GM19023 (cell line): Measurements from ENCODE around the gene SPOCK1.
"Not testable (repeated sequence)": the region's sequence is repeated elsewhere in the genome, so short reads cannot be mapped to it uniquely, and the experiment has no call there.

ENCODE experiments used
- ATAC-seq: cut with Tn5 transposase; IDR thresholded peaks from one replicate; pipeline ENCODE4 v1.9.1; 2021; ENCODE audit warnings: mild to moderate bottlenecking, moderate library complexity; ENCODE audit not compliant: unreplicated experiment

SPOCK1 gene

DNA sequence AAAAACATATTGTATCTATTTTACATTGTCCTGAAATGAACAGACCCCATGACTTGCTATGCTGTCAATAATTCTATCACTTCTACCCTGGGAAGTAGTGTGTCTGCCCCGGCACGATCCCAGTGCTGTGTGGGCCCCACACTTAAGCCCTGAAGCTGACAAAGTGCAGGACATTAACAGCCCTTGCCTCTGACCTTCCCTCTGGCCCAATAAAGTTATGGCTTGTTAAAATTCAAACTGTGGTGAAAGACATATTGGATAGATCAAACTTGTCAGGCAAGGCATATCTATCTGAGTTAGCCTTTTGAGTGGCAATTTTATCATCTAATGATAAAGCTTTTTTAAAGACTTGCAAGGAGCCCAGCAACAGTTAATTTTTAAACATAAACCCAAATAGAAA, 229.2 kb downstream of the SPOCK1 start:
- no peak for ATAC-seq

DNA sequence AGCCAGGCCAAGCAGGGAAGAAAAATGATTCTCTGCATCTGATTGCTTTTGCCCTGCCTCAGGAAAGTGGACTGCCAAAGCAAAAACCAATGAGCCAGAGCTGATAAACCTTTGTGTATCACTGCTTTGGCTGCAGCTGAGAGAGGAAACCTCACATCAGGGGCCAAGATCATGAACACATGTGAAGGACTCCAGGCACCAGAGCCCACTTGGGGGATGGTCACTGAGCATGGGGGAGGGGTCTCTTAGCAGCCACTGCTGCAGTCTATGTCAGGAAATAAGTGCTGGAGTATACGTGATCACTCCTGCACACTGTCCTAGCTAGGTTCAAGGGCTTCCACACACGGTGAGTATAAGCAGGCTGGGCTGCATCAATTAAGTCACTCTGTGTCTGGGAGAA, 229.9 kb downstream of the SPOCK1 start:
- ATAC-seq: no peak

DNA sequence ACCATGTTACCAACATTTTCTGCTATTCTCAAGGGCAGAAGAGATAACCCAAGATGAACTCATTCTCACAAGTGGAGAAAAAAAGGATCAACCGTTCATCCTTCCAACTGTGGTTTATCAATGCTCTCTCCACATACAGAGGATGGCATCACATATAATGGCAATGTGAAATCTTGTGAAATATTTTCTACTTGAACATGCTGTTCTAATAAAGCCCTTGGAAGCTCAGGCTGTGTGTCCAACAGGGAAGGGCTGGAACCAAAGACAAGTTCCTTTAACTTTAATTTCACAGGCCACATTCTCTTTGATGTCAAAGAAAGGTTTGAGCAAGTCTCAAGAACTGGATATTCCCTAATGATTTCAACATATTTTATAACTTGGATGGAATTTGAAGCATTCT, 230.5 kb downstream of the SPOCK1 start:
- no peak for ATAC-seq

DNA sequence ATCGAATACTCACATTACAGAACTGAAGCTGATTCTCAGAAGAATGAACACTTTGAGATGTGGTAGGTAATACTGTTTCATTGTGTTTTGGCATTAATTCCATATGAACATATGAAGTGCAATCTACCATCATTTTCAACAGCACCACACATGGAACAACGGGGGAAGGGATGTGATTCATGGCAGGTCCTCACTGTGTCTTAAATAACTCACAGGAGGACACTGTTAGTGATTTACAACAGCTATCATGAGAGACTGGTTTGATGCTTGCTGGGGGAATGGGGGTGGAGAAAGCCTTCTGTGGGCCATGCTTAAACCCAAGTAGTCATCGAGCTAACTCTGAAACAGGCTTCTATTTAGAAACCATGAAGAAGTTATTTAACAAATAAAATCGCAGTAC, 232.9 kb downstream of the SPOCK1 start:
- ATAC-seq: no peak

DNA sequence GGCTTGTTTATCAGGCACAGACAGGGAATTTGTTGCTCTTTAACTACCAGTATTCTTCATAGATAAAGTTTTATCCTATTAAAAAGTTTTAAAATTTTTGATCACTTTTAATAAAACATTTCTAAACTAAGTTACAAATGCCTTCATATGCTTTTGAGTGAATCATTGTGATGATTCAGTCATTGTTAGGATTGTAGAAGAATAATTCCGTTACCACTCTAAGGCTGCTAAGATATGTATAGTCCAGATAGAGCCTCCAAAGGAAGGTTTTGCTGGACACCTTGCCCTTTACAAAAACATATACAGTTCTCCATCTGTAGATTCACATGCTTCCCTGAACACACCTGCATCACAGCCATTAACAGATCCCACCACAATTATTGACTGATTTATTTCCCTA, 233.7 kb downstream of the SPOCK1 start:
- no peak for ATAC-seq

DNA sequence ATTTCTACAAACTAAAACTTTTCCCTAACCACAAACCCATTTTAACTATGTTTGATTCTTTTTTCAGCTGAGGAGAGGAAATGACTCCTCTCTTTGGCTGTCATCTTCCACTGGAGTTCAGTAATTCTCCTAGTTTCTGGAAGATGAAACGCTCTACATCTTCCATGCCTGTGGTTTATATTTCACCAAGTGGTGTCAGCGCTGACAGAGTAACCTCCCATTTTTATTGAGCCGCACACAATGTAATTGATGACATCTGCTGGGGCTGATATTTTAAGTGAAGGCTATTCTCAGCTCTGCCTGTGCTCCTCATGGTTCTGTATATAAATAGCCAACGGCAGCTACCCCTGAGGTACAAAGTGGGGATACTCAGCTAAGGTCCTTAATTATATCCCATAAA, 234.6 kb downstream of the SPOCK1 start:
- no peak for ATAC-seq

DNA sequence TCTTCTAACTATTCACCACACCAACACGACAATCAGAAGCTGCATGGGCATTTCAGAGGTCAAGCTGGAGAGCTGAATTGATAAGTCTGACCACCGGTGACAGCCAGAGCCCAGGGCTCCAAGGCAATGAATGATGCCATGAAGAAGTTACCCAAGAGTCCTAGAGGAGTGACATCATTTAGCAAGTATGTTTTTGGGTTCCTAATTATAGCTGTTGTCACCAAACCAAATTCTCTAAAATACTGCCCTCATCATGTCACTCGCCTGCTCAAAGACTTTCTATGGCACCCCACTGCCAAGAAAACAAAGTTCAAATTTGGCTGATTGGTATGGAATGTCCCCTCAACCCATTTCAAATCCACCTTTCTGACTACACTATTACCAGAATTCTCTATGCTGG, 235.1 kb downstream of the SPOCK1 start:
- no peak for ATAC-seq

DNA sequence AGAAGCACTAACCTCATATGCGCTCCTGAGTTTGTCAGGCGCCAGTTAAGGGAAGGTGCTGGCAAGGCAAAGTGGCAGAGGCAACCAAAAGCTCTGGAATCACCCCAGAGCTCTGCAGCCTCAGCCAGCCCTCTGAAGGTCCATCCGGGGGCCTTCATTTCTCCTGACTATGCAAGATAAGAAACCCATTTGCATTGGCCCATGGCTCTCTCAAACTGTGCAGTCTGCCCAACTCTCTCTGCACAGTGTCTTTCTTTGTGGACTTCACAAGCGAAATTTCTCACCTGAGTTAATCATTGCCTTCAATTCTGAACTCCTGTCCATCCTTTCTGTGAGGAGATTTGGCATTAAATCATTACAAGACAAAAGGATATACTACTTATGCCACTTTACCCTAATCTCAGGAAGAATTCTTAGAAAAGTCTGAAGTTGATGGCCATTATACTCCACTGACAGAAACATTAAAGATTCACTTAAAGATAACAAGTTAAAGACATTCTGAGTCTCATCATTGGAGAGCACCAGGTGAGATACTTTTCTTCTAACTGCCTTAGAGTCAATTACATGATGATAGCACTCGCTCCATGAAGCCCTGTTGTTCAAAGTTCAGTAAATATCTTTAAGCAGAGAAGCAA, 235.6 kb downstream of the SPOCK1 start:
- no peak for ATAC-seq

DNA sequence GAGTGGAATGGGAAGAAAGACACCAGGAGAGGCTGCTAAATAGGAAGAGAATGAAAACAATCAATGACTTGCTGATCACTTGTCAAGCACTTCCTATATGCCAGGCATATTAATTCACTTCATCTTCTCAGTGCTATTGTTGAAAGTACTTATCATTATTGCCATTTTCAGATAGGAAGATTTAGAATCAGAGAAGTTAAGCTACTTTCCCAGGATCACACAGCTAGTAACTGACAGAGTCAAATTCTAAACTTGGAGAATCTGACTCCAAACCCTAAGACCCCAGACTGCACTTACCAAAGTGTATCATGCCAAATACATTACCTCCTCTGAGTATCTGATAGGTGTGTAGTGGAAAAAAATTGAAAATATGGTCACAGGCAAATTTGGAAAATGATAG, 236.3 kb downstream of the SPOCK1 start:
- no peak for ATAC-seq

DNA sequence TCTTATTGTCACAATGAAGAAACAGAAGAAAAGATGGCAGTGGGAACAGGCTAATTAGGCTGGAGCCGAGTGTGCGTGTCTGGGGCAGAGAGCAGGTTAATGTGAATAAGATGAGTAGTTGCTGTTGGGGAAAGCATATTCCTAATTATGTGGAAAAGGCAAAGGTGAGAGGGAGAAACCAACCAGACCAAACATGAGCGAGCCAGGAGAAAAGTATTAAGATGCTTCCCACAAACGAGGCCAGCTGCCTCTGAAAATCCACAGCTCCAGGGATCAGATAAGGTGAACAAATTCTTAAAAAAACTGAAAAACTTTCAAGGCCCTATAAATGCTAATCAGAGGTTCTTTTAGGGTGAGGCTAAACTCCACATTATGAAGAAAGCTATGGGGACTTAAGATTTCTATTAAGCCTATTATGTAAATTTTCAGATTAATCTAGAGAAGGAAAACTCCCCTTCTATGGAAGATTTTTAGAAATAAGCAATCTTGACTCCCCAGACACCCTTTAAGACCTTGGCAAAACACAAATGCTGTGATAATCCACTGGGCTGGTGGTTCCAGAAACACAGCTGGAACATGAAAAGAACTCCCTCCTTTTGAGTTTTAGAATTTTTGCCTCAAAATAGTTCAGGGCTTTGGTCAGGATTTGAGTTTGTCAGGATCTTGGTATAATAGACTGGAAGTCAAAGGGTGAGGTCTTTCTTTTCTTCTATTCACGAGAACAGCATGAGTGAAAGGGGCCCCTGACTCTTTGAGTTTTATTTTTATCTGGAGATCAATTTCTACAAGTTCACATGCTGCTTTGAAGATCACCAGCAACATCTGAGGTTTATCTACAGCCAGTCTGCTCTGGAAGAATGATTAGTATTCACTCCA, 238.1 kb downstream of the SPOCK1 start:
- ATAC-seq: no peak

DNA sequence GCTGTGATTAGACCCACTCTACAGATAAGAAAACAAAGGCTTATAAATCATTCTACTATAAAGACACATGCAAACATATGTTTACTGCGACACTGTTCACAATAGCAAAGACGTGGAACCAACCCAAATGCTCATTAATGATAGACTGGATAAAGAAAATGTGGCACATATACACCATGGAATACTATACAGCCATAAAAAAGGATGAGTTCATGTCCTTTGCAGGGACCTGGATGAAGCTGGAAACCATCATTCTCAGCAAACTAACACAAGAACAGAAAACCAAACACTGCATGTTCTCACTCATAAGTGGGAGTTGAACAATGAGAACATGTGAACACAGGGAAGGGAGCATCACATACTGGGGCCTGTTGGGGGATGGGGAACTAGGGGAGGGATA, 240.0 kb downstream of the SPOCK1 start:
- ATAC-seq: not testable (repeated sequence)

DNA sequence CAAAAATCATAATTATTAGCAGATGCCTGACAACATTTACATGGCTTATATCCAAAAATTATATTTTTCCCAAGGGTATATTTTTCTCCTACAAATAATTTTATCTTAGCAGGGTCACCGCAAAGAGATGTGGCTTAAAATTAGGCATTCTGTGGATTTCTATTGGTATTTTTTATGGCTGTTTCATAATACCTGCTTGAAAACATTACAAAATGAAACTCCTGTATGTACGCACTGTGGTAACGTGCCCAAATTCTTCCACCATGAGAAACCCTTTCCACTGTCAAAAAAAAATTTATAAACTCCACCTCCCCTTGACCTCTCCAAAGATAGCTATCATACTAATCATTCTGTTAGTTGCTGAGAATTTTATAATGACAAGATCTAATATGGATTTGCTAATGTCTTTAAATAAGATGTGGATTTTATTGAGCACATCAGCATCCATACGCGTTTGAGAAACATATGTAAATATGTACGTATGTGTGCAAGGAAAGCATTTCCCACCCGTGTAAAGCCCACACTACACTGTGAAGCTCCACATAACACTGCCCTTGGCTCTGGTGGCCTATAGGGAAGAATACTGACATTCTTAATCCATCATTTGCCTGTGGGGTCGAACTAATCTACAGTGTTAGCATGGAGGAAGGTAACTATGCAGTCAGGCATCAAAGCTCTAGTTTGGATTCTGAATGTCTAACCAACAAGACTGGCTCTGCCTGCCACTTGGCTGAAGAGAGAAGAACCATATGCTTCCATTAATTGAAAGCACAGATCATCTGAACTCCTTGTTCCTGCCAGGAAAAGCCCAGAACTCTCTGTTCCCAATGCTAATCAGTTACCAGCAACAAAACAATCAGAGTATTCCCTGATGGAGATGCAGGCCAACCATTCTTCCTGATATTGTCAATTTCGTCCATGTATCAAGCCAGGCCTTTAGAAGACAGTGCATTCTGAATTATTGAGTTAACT, 244.7 kb downstream of the SPOCK1 start:
- ATAC-seq: no peak

DNA sequence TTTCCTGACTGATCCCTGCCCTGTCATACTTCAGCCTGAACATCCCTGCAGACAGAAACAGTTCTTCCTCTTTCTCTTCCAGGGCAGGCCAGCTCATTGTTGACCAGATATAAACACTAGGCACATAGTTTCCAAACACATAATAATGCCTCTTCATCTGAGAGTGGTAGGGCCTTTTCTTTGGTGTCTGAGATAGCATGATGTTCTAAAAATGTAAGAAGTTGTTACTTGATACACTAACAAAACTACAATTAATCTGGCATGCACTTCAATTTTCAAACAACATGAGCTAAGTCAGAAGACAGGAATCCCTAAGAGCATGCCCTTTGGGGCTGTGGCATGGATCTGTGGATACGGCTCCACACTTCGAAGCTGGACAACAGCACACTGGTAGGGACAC, 246.6 kb downstream of the SPOCK1 start:
- no peak for ATAC-seq

DNA sequence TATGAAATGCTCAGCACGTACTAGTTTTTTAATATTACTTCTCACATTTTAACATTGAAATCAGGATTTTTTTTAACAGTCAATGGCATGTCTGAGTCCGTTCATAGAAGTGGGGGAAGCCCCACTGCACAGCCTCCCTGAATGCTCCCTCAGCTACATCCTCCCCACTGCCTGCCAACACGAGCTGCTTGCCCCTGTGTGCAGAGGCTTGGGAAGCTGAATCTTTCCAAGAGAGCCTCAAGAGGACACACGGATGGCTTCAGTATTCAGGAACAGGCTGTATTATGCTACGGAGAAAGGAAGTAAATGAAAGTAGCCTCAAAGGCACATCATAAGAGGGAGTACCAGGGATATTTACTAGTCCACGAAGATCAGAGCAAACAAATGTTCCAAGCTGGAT, 248.7 kb downstream of the SPOCK1 start:
- no peak for ATAC-seq

DNA sequence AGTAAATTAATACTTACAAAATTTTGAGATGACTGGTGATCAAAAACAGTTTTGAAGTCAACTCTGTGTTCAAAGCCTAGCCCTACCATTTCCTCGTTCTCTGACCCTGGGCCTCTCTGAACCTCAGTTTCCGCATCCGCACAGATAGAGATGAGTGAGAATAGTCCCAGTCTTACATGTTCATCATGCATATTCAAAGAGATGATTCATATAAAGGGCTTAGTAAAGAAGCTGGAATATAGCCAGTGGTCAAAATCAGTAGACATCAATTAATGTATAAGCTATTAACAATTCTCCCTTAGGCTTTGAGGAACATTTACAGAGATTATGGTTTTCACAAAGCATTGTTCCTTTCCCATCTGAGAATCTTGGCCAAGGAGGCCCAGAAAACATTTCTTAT, 250.6 kb downstream of the SPOCK1 start:
- no peak for ATAC-seq

DNA sequence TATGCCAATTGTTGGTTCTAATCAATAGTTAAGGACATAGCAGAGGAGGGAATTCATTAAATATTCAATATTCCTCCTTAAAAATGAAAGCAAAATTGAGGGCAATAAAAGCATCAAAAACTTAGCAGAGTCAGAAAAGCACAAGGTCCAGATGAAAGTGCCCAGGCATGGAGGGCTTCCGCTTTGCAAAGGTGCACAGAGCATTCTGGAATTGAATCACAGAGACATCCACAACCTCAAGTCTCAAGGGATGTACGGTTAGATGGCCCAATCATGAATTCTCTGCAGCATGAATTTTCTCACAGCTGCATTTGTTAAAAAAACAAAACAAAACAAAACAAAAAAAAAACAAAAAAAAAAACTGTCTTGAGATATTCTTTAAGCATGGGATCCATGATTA, 253.7 kb downstream of the SPOCK1 start:
- ATAC-seq: no peak

DNA sequence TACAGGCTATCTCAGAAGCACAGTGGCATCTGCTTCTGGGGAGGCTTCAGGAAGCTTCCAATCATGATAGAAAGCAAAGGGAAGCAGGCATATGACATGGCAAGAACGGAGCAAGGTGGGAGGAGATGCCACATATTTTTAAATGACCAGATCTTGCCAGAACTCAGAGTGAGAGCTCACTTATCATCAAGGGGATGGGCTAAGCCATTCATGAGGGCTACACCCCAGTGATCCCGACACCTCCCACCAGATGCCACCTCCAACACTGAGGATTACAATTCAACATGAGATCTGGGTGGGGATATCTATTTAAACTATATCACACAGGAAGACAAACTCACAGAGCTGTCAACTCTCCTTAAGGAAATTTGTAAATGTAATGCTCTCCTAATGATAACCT, 258.8 kb downstream of the SPOCK1 start:
- no peak for ATAC-seq

DNA sequence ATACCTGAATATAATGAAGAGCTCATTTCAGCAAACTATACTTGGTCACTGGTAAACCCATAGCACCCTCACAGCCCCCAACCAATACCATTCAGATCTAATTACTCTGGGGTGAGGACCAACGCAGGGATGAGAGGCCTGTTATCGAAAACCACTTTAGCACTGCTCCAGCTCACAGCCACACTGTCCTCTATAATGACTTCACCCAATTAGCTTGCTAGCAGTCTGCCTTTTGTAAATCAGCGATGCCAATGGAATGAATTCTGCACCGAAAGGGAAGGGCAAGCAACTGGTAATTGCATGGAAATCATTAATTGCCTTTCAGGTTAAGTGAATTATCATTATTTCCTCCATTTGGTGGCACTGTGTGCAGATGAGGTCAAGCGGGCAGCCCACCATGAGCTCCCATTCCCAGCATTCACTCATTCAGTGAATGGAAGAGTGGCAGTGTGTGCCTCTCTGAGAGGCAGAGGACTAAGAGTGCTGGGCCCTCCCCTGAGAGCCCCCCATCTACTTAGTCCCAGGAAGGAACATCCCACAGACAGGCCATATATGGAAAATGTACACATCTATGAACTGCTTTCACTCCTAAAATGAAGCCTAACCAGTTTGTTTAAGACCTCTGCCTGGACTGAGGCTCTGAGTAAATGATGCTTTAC, 262.1 kb downstream of the SPOCK1 start:
- no peak for ATAC-seq

DNA sequence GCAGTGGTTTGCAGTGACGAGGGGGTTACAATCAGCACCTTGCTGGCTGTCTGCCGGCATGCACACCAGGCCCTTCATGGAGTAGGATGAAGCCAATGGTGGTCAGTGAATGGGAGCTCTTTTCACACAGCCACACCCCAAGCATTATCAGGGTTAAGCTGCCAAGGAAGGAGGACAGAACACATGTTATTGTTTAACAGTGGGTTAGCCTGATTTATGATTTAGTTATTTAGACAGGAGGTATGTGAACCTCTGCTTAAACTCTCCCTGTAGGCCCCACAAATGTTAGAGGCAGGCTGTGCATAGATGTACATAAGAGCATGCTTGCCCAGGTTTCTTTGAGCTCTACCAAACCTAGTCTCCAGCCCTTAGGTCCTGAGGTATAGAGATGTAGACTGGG, 262.9 kb downstream of the SPOCK1 start:
- no peak for ATAC-seq

DNA sequence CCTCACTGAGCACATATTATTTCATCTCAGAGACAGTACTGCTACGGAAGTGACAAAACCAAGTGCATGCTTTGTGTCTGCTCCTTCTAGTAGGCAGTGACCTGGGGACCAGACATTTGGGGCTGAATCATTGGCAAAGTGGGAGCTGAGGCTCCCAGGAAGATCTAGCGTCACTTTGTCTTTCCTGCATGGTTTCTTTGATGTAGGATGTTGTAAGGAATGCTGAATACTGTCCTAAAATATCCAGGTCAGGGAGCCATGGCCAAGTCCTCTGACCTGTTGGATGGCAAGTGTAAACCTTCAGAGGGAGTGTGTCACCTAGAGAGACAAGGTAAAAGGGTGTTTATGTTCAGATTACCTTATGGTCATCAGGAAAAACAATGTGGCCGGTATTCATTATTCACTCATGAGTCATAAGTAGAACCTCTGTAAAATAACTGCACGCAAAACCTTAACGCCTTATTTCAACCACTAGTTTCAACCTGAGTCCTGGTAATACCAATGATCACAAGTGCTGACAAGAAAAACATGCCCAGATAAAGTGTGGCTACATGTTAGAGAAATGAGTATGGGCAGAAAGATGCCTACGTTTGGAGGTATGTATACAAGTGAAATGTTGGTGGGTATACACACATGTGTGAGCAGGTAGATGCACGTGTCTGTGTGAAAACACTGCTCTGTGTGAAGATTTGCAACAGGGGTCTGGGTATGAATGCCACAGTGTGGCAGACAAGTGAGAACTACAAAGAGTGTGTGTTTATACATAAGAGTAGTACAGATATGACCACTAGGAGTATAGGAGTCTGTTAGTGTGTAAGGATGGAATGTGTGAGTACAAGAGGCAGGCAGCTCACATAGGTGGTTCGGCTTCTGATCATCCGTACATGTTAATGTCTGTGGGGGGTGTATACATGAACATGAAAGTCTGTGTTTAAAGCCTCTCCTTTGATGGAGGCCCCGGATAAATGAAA, 263.9 kb downstream of the SPOCK1 start:
- ATAC-seq: no peak
